Activated T-helper 17 cell treated with anti-CD3 and anti-CD28 coated beads, Interleukin-2, amount 50 U/mL, for 72 hours (primary cell): Measurements from ENCODE around the gene PRDM8. TPM values are rescaled to one million over a fixed set of nuclear protein-coding genes. Genes with fewer than 3 reads are reported as not detected.
A peak's percentile ranks its signal among the peaks of the same experiment; 100 is the strongest.

Experiments
- ATAC-seq: fragments of 150-1000 bp; cut with Tn5 transposase; replicated peaks from 2 replicates; pipeline ENCODE4 v1.10.0; 2021; ENCODE audit warnings: mild to moderate bottlenecking, moderate library complexity
- H3K27ac Mint-ChIP-seq: one replicate; pipeline ENCODE4 v1.8.0; 2022; ENCODE audit warnings: mixed read lengths
- H3K27me3 Mint-ChIP-seq: one replicate; pipeline ENCODE4 v1.8.0; 2022; ENCODE audit warnings: mixed read lengths
- H3K36me3 Mint-ChIP-seq: one replicate; pipeline ENCODE4 v1.8.0; 2022; ENCODE audit warnings: low read depth, mild to moderate bottlenecking, mixed read lengths
- H3K4me1 Mint-ChIP-seq: one replicate; pipeline ENCODE4 v1.8.0; 2022; ENCODE audit warnings: mixed read lengths
- H3K4me3 Mint-ChIP-seq: one replicate; pipeline ENCODE4 v1.8.0; 2022; ENCODE audit warnings: mild to moderate bottlenecking, mixed read lengths
- H3K9me3 Mint-ChIP-seq: one replicate; pipeline ENCODE4 v1.8.0; 2022; ENCODE audit warnings: mixed read lengths
- total RNA-seq, 2 donors: library from RNA; stranded (reverse); gene quantifications; one replicate each; pipeline ENCODE4 v1.2.3, GENCODE V29; 2022

The PRDM8 gene
- total RNA-seq, result 1 to 10 TPM; 7.8 to 8.1 TPM

- peak; percentile 38 for ATAC-seq
- peaks cover 3% of the 10 kb centered on the region for H3K27me3 Mint-ChIP-seq
- no peak within 1 kb of the TSS for H3K27ac Mint-ChIP-seq
- peaks cover 28% of the 10 kb centered on the region for H3K4me1 Mint-ChIP-seq
- no peaks in the 10 kb centered on the region for H3K9me3 Mint-ChIP-seq
- H3K36me3 Mint-ChIP-seq, result peaks cover 31% of the 10 kb centered on the region
- H3K4me3 Mint-ChIP-seq, result peak within 1 kb of the TSS; percentile 91
These were observed at the start of gene PRDM8 for GRCh38 chr4:80196922-80197573. PRDM8 (plus strand) TSS chr4:80197503; CDS start chr4:80200081, 2,578 bp downstream.

- Mint-ChIP-seq H3K9me3 (no peaks in the 10 kb centered on the region), H3K27me3 (no peaks in the 10 kb centered on the region), H3K4me1 (peaks cover 21% of the 10 kb centered on the region), H3K36me3 (no peaks in the 10 kb centered on the region), H3K4me3 (no peak overlapping the region), H3K27ac (no peak overlapping the region)
- no peak for ATAC-seq
These were observed 46.7 kb upstream of the PRDM8 start for GRCh38 chr4:80150387-80151180.

GRCh38 chr4:80151981-80152380 is 45.3 kb upstream of the PRDM8 start:
- Mint-ChIP-seq H3K4me3 (no peak overlapping the region), H3K4me1 (peaks cover 21% of the 10 kb centered on the region), H3K9me3 (no peaks in the 10 kb centered on the region), H3K36me3 (no peaks in the 10 kb centered on the region), H3K27ac (peak overlapping the region; percentile 71), H3K27me3 (no peaks in the 10 kb centered on the region)
- ATAC-seq, result peak; percentile 50

GRCh38 chr4:80153874-80154544 is 43.3 kb upstream of the PRDM8 start:
- H3K36me3 Mint-ChIP-seq, result no peaks in the 10 kb centered on the region
- H3K27ac Mint-ChIP-seq, result peak overlapping the region; percentile 99
- ATAC-seq, result peak; percentile 94
- H3K4me1 Mint-ChIP-seq, result peaks cover 21% of the 10 kb centered on the region
- H3K9me3 Mint-ChIP-seq, result no peaks in the 10 kb centered on the region
- no peaks in the 10 kb centered on the region for H3K27me3 Mint-ChIP-seq
- peak overlapping the region; percentile 79 for H3K4me3 Mint-ChIP-seq

GRCh38 chr4:80154545-80154933 is 42.8 kb upstream of the PRDM8 start:
- peak overlapping the region; percentile 79 for H3K4me3 Mint-ChIP-seq
- no peaks in the 10 kb centered on the region for H3K36me3 Mint-ChIP-seq
- peaks cover 21% of the 10 kb centered on the region for H3K4me1 Mint-ChIP-seq
- peak; percentile 52 for ATAC-seq
- no peaks in the 10 kb centered on the region for H3K9me3 Mint-ChIP-seq
- H3K27ac Mint-ChIP-seq, result peak overlapping the region; percentile 99
- no peaks in the 10 kb centered on the region for H3K27me3 Mint-ChIP-seq

- H3K27ac Mint-ChIP-seq, result peak overlapping the region; percentile 99
- no peaks in the 10 kb centered on the region for H3K36me3 Mint-ChIP-seq
- no peaks in the 10 kb centered on the region for H3K9me3 Mint-ChIP-seq
- no peak for ATAC-seq
- no peaks in the 10 kb centered on the region for H3K27me3 Mint-ChIP-seq
- peak overlapping the region; percentile 79 for H3K4me3 Mint-ChIP-seq
- H3K4me1 Mint-ChIP-seq, result peaks cover 21% of the 10 kb centered on the region
These were observed 41.9 kb upstream of the PRDM8 start for GRCh38 chr4:80155316-80155982.

- ATAC-seq, result no peak
- H3K27me3 Mint-ChIP-seq, result no peaks in the 10 kb centered on the region
- no peaks in the 10 kb centered on the region for H3K36me3 Mint-ChIP-seq
- H3K9me3 Mint-ChIP-seq, result no peaks in the 10 kb centered on the region
- H3K4me3 Mint-ChIP-seq, result no peak overlapping the region
- H3K27ac Mint-ChIP-seq, result no peak overlapping the region
- H3K4me1 Mint-ChIP-seq, result peaks cover 21% of the 10 kb centered on the region
These were observed 40.9 kb upstream of the PRDM8 start for GRCh38 chr4:80156410-80156809.

- Mint-ChIP-seq H3K27me3 (no peaks in the 10 kb centered on the region), H3K9me3 (no peaks in the 10 kb centered on the region)
These were observed 35.8 kb upstream of the PRDM8 start for GRCh38 chr4:80161413-80162058.

GRCh38 chr4:80162418-80162817 is 34.9 kb upstream of the PRDM8 start:
- Mint-ChIP-seq H3K9me3 (no peaks in the 10 kb centered on the region), H3K4me3 (no peak overlapping the region), H3K4me1 (no peaks in the 10 kb centered on the region), H3K27me3 (no peaks in the 10 kb centered on the region), H3K36me3 (no peaks in the 10 kb centered on the region), H3K27ac (no peak overlapping the region)
- no peak for ATAC-seq

More at GRCh38 chr4:80161413-80162058, 35.8 kb upstream of the PRDM8 start:
- no peak overlapping the region for H3K4me3 Mint-ChIP-seq
- no peak for ATAC-seq
- no peak overlapping the region for H3K27ac Mint-ChIP-seq
- H3K36me3 Mint-ChIP-seq, result no peaks in the 10 kb centered on the region
- H3K4me1 Mint-ChIP-seq, result no peaks in the 10 kb centered on the region

- Mint-ChIP-seq H3K36me3 (no peaks in the 10 kb centered on the region), H3K4me3 (no peak overlapping the region), H3K9me3 (no peaks in the 10 kb centered on the region), H3K27me3 (no peaks in the 10 kb centered on the region), H3K27ac (no peak overlapping the region), H3K4me1 (no peaks in the 10 kb centered on the region)
- ATAC-seq, result no peak
These were observed 31.4 kb upstream of the PRDM8 start for GRCh38 chr4:80165855-80166254.

- peak overlapping the region; percentile 96 for H3K27ac Mint-ChIP-seq
- no peaks in the 10 kb centered on the region for H3K36me3 Mint-ChIP-seq
- no peaks in the 10 kb centered on the region for H3K27me3 Mint-ChIP-seq
- H3K9me3 Mint-ChIP-seq, result no peaks in the 10 kb centered on the region
- peak; percentile 45 for ATAC-seq
- H3K4me1 Mint-ChIP-seq, result peaks cover 39% of the 10 kb centered on the region
- peak overlapping the region; percentile 78 for H3K4me3 Mint-ChIP-seq
These were observed 26.1 kb upstream of the PRDM8 start for GRCh38 chr4:80171251-80171650.

- H3K9me3 Mint-ChIP-seq, result peaks cover 3% of the 10 kb centered on the region
- H3K4me3 Mint-ChIP-seq, result peak overlapping the region; percentile 78
- H3K36me3 Mint-ChIP-seq, result no peaks in the 10 kb centered on the region
- no peaks in the 10 kb centered on the region for H3K27me3 Mint-ChIP-seq
- peaks cover 39% of the 10 kb centered on the region for H3K4me1 Mint-ChIP-seq
- peak; percentile 34 for ATAC-seq
- H3K27ac Mint-ChIP-seq, result peak overlapping the region; percentile 96
These were observed 25.6 kb upstream of the PRDM8 start for GRCh38 chr4:80171656-80172055.

GRCh38 chr4:80172203-80172602 is 25.1 kb upstream of the PRDM8 start:
- Mint-ChIP-seq H3K36me3 (no peaks in the 10 kb centered on the region), H3K27ac (peak overlapping the region; percentile 96), H3K4me3 (peak overlapping the region; percentile 78), H3K4me1 (peaks cover 39% of the 10 kb centered on the region), H3K27me3 (no peaks in the 10 kb centered on the region), H3K9me3 (peaks cover 3% of the 10 kb centered on the region)
- peak; percentile 54 for ATAC-seq

GRCh38 chr4:80173401-80173800 is 23.9 kb upstream of the PRDM8 start:
- peak overlapping the region; percentile 96 for H3K27ac Mint-ChIP-seq
- peak overlapping the region; percentile 78 for H3K4me3 Mint-ChIP-seq
- no peaks in the 10 kb centered on the region for H3K36me3 Mint-ChIP-seq
- peaks cover 3% of the 10 kb centered on the region for H3K9me3 Mint-ChIP-seq
- H3K27me3 Mint-ChIP-seq, result no peaks in the 10 kb centered on the region
- peaks cover 39% of the 10 kb centered on the region for H3K4me1 Mint-ChIP-seq
- ATAC-seq, result peak; percentile 89
